GM18508 (cell line): Measurements from ENCODE around the gene ENHO.

ENCODE experiments used
- ATAC-seq: cut with Tn5 transposase; IDR thresholded peaks from one replicate; pipeline ENCODE4 v1.9.1; 2021; ENCODE audit warnings: moderate number of reproducible peaks; ENCODE audit not compliant: insufficient read depth, unreplicated experiment

ENHO gene

DNA sequence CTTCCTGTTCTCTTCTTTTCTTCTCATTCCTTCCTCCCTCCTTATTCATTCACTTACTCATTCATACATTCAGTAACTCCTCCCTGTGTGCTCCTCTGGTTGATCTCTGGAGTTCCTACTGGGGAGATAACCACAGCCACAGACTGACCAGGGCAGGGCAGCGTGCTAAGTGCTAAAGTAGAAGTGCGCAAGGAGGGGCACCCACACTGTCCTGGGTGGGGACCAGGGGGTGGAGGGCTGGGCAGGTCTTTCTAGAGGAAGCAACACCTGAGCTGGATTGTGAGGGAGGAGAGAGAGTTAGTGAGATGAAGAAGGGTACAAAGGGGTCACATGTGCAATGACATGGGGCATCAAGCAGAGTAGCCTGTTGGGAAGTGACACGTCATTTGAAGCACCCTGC, 13.8 kb downstream of the ENHO start:
- ATAC-seq: no peak

DNA sequence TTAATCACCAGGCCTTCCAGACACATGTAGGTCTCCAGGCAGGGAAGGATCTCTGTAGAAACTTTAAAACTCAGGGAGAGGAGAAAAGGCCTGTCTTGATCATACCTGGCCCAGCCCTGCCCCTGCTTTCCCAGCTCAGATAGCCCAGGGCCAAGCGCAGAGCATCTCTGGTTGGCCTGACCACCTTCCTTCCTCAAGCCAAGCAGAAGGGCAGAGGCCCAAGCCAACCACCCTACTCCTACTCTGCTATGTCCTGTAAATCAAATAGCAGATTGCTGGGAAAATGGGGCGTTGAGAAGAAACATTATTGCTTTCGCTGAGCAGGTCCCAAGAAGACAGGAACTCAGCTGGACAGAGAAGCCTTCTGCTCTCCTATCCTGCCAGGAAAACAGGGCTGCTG, 14.3 kb downstream of the ENHO start:
- ATAC-seq: no peak

DNA sequence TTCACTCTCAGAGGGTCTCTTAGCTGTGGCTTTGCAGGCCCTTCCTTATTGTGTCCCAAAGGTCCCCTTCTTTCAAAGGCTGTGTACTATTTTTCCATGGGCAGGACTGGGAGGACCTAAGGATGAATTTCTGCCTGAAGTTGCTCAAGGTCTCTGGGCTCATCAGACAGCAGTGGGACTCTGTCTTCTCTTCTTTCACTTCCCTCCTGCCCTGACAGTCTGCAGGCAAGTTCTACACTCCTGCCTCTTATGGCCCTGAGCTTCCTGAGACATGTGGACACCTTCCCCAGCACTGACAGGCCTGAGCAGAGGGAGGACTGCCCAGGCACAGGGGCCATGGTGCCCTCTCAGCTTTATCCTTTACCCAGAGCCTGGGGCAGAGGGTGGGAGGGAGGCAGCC, 14.8 kb downstream of the ENHO start:
- ATAC-seq: no peak

DNA sequence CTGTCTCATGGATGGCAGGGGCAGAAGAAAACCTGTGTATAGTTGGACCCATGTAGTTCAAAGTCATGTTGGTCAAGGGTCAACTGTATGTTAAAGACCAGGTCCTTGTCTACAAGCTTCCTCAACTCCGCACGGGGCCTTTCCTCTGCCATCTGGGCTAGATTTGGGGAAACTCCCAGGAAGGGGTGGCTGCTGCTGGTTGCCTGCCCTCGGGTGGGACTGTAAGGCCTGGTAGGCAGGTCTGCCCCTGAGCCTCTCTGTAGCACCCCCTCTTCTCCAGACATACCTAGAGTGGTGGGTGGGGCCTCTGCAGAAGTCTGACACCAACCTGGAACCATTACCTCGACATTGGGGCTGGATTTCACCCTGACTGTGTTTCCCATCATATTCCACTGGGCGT, 15.2 kb downstream of the ENHO start:
- no peak for ATAC-seq

DNA sequence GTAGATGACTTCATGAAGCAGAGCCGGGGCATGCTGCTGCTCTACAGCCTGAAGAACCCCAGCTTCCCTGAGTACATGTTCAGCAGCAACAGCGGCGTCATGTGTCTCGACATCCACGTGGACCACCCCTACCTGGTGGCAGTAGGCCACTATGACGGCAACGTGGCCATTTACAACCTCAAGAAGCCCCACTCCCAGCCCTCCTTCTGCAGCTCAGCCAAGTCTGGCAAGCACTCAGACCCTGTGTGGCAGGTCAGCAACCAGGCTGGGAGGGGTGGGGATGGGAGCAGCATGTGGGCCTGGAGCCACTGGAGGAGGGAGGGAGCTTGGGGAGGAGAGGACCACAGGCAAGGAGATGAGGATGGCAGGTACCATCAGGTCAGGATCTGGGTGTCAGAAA, 16.2 kb downstream of the ENHO start:
- ATAC-seq: no peak

DNA sequence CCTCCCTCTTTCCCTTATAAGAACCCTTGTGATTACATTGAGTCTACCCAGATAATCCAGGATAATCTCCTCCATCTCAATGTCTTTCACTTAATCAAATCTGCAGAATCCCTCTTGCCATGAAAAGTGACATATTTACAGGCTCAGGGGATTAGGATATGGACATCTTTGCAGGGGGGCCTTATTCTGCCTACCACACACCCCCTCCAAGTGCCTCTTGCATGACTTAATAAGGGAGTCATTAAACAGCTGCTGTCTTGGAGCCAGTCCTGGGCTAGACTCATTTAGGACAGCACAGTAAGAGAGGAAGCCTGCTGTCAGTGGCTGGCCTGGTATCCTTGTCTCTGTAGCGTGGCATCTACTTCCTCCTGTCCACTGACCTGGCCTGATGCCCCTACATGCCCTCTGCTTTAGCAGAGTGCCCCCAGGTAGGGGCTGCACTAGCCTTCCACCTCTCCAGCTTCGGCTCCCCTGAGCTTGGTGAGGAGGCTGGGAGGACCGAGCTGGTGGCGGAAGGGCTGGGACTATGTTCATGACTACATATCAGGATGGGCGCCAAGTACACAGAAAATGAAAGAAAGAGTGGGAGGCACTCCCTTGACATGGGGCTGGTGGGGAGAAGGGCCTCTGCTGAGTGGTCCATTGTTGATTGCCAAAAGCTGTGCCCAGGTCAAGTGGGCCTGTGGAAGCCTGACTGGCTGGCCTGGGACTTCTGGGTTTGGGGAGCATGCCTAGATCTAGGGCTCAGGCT, 17.2 kb downstream of the ENHO start:
- no peak for ATAC-seq

DNA sequence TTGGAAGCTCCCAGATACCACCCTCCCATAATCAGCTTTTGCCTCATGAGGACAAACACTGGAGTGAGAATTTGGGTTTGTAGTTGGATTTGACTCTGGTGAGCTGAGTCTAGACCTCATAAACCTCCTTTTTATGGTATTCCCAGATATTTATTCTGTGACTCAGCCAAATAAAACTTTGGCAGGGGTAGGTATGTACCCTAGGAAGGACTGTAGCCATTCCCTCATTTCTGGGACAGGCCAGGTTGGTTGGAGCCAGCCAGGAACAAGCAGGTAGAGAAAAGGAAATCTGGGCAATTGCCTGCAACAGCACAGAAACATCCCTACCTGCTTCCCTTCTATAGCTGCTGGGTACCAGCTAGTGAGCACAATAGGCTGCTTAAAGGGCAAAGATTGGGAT, 19.4 kb downstream of the ENHO start:
- ATAC-seq: no peak

DNA sequence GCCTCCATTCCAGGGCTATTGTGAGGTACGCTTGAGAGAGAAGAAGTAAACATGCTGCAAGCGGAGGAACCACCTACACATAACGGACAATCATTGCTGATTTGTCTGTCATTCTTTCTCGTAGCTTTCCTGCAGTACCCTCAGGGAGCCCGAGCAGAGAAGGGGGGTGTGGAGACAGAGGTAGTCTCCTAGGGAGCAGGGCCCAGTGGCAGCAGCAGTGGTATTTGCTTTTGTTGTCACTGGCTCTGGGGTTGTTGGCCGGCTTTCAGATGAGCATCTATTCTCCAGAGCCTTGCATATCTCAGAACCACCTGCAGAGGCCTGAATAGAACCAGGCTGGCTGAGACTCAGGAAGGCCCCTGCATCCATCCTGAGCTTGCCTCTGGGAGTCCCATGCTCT, 19.9 kb downstream of the ENHO start:
- ATAC-seq: no peak

DNA sequence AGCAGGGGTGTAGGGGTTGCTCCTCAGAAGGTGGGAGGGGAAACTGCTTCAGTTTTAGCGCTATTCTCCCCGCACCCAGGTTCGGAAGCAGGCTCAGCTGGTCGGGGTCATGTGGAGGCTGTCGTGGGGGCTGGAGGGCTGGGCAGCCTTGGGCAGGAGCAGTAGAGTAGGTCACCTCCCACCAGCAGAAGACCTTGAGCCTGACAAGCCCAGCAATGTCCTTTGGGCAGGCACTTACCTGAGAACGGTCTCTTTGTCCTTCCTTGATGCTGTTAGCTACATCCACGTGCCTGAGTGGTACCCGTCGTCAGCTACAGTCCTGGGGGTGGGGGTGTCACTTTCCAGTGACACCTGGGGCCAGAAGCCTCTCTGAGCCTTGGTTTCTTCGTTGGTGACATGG, 20.3 kb downstream of the ENHO start:
- ATAC-seq: no peak

DNA sequence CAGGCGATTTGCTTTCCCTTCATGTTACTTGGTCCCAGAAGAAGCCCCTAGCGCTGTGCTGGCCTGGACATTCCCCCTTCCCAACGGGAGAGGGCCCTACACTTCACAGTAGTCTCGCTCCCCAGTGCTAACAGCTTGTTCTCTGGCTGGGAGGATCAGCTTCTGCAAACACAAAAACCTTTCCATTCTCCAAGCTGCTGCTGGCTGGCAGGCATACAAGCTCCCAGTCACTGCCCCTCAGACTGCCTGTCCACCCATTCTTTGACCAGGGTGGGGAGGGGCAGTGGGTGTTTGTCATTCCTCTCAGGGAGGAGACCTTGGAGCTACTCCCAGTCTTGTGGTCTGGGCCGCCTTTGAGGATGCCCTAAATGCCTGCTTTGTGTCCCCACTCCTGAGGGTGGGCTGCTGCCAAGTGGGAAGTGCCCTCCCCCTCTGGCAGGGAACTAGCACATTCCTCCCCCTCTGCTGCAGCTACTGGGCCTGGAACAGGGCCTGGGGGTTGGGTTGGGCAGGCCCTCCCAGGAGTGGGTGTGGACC, 20.8 kb downstream of the ENHO start:
- no peak for ATAC-seq

DNA sequence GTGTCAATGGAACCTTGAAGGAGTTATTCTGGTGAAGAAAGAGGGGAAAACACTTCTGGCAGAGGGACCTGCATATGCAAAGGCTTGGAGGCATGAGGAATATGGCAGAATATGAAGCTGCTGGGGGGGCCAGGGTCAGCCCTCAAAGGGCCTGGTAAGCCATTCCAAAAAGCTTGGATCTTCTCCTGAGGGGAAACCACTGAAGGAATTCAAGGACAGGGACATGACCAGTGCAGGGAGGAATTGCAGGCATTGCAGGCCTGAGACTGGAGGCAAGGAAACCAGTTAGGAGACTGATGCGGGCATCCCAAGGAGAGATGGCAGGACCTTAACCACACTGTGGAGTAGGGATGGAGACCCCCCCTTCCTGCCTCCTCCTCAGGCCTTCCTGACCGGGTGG, 21.4 kb downstream of the ENHO start:
- ATAC-seq: no peak

DNA sequence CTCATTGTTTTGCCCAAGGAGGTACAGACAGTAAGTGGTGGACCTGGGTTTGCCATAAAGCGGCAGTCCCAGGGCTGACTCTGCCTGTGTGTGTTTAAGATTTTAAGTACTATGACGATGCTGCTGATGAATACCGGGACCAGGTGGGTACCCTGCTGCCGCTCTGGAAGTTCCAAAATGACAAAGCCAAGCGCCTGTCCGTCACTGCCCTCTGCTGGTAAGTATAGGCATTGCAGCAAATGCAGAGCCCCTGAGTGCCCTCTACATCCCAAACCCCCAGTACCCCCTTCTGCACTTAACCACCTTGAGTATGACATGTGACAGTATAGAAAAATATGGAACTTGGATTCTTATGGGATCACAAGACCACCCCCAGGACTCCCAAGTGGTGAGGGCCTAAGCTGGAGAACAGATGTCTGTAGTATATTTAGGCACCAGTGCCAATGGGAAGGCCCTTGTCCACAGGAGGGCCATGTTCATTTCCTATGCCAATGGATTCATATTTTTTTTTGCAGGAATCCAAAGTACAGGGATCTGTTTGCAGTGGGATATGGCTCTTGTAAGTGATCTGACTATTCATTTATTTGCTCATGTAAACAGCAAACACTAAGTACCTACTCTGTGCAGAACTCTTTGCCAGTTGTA, 22.0 kb downstream of the ENHO start:
- no peak for ATAC-seq

DNA sequence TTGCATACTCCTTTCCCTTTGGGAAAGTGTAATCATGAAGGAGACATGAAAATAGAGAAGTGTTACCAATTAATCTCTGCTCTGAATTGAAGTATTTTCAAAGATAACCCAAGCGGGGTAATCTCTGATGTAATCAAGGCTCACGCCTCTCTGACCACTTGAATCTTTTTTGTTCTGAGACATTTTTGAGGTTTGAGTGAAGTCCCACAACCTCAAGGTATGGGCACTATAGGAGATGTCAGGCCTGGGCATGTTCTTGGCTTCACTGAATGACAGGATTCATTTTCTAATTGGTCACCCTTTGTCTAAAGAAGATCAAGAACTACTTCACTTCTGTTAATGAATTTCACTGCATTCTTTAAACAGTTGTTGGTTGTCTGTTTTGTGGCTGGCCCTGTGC, 23.7 kb downstream of the ENHO start:
- no peak for ATAC-seq

DNA sequence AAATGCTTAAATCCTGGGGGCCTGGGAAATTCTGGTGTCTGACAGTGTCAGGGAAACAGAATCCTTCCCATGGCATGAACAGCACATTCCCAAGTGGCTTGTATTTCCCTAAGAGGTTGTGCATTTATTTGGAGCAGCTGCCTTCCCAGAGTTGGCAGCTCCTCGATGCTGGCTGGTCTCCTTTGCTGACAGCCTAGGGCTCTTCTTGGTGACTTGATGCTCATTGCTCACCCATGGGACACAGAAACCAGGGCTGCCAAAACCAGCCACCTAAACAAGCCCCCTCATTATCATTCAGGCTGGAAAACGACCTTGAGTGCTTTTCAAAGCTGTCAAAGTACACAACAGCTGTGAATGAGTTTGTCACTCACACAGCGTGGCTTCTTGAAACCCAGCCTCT, 24.2 kb downstream of the ENHO start:
- no peak for ATAC-seq

DNA sequence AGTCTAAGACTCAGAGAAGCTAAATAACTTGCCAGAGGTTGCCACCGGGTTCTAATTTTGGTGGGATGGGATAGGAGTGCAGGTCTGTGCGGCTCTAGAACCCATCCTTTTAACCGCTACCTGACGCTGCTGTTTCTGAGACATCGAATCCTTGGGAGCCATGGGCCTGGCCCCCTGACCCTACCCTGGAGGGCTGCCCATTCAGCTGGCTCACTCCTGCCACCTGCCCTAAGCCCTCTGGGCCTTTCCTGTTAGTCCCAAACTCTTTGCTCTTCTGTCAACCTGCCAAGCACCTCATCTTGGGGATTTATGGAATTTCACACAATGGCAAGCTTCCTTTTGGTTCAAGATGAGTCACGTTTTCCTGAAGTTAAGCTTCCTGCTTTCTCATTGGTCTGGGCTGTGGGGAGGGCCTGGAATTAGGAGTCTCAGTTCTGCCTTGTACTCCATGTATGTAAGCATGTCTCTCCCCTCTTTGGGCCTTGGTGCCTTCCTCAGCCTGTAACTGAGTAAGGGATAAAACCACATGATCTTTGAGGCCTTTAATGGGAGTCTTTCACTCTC, 26.6 kb downstream of the ENHO start:
- ATAC-seq: no peak

DNA sequence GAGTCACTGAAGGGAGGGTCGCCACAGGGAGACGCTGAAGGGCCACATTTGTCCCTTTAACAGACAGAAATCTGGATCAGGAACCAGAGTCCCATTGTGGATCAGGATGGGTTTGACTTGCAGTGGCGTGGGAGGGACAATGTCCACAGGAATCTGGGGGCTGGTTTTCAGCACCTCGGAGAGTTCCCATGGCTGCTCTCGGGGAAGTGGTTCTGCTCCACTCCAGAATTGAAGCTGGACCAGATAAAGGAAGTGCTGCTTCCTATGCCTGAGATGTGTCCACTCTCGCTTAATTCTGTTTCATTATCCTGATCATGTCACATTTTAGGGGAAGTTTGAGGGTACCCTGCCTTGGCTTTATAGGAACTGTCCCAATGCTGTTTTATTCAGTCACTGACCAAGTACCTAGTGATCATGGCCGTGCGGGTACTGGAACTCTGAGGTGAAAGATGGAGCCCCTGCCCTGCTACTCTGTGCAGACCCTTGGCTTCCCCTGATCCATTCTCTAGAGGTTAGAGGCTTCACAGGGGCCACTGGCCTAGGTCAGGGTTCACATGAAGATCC, 28.7 kb downstream of the ENHO start:
- no peak for ATAC-seq

DNA sequence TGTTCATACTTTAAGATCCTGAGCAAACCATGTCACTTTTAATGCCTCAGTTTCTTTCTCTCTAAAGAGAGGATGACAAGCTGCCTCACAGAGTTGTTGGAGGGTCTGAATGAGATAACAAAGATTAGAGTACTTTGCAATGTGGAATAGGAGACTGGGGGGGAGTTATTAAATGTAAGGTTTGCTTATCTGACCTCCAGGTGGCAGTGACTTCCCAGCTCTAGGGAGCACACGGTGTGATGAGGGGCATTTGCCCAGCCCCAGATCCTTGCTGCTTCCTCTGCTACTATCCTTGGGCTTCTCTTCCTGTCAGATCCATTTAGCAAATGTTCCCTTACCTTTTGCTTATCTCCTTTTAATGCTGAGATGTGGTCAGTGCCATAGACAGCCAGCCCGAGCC, 30.7 kb downstream of the ENHO start:
- no peak for ATAC-seq

DNA sequence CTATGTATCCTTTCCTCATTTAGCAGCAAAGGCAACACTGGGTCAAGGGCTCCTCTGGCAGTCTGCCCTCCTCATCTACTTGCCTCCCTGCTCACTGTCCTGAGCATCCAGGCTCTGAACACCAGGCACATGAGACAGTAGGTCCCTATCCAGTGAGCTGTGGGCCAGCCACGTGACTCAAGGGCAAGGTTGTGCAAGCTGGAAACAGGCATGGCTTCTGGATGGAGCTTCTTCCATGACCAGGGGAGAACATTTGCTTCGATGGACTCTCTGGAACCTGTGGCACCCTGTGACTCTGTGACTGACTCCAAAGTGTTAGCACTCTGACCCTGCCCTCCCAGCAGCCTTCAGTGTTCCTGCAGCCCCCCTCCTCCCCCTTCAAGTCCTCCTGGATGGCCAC, 31.2 kb downstream of the ENHO start:
- no peak for ATAC-seq

DNA sequence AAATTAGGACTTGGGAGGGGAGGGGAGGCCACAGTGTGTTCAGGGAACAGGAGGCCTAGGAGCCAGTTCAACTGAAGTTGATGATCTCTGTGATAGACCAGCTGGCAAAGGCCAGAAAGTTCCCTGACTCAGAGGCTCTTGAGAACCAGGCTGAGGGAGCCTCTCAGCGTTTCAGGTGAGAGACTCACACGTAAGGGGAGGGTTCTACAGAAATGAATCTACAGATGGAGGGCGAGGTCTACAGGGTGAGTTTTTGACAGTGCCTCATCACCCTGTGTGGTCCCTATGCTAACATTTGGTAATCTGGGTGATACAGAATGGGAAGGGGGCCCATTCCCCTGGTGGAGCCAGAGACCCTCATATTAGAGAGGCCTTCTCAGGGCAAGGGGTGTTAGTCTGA, 32.0 kb downstream of the ENHO start:
- ATAC-seq: no peak

DNA sequence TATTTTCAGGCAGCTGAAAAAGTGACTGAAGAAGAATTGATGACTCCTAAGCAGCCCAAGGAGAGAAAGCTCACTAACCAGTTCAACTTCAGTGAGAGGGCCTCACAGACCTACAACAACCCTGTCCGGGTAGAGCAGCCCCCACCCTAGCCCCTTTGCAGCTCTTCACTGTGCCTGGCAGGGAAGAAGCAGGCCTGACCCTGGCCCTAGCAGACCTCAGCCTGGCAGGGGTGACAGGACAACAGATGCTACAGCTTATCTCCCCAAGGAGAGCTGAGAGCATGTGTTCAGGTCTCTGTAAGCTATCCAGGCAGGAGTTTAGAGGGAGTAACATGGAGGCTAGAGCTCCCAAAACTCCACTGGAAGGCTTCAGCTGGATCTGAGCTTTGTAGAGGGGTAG, 32.4 kb downstream of the ENHO start:
- ATAC-seq: no peak

DNA sequence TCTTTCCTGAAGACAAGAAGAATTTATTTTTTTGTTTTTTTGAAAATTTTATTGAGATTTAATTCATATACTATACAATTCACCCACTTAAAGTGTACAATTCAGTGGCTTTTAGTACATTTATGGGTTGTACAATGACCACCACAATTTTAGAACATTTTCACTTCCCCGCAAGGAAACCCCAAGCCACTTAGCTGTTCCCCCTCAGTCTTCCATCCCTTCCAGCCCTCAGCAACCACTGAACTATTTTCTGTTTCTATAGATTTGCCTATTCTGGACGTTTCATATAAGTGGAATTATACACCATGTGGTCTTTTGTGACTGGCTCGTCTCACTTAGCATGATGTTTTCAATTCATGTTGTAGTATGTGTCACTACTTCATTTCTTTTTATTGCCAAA, 36.2 kb downstream of the ENHO start:
- ATAC-seq: no peak
